ENCODE results near the gene SIM1.

Gene SIM1

GRCh38 chr6:100456141-100456907, 8.4 kb downstream of the SIM1 start:
- no peak for DNase-seq

GRCh38 chr6:100455230-100456124, 9.2 kb downstream of the SIM1 start:
- DNase-seq: no peak

GRCh38 chr6:100454551-100455229, 10.0 kb downstream of the SIM1 start:
- DNase-seq: no peak

GRCh38 chr6:100453701-100454521, 10.8 kb downstream of the SIM1 start:
- no peak for DNase-seq

GRCh38 chr6:100452998-100453397, 11.7 kb downstream of the SIM1 start:
- DNase-seq: no peak

GRCh38 chr6:100451577-100451976, 13.1 kb downstream of the SIM1 start:
- no peak for DNase-seq

- DNase-seq: no peak
These were observed 15.5 kb downstream of the SIM1 start for GRCh38 chr6:100449239-100449691.

- DNase-seq: no peak
These were observed 16.6 kb downstream of the SIM1 start for GRCh38 chr6:100447900-100448748.

GRCh38 chr6:100447081-100447899, 17.4 kb downstream of the SIM1 start:
- no peak for DNase-seq

GRCh38 chr6:100446115-100447080, 18.3 kb downstream of the SIM1 start:
- peak in 1 of 5 experiments; percentile 55 for DNase-seq

- DNase-seq: no peak
These were observed 19.2 kb downstream of the SIM1 start for GRCh38 chr6:100445512-100445911.

GRCh38 chr6:100440935-100441334, 23.8 kb downstream of the SIM1 start:
- no peak for DNase-seq

- no peak for DNase-seq
These were observed 29.4 kb downstream of the SIM1 start for GRCh38 chr6:100435299-100435698.

- no peak for DNase-seq
These were observed 30.8 kb downstream of the SIM1 start for GRCh38 chr6:100433726-100434435.

- DNase-seq: no peak
These were observed 32.6 kb downstream of the SIM1 start for GRCh38 chr6:100432136-100432535.

GRCh38 chr6:100430962-100431361, 33.8 kb downstream of the SIM1 start:
- DNase-seq: no peak

GRCh38 chr6:100427452-100427851, 37.3 kb downstream of the SIM1 start:
- no peak for DNase-seq

- no peak for DNase-seq
These were observed 37.9 kb downstream of the SIM1 start for GRCh38 chr6:100426744-100427338.

All from T-helper 2 cell (primary cell).